Measurements from ENCODE around the gene TRPM1.

GRCh38 chr15:31024979-31025378 lies 76.5 kb downstream of the TRPM1 start:
- no peak for TF ChIP-seq HDAC2 (IDR thresholded peaks at IDR 0.05)
- no peak for TF ChIP-seq CTCF (IDR thresholded peaks at IDR 0.05)
- no peak for TF ChIP-seq POLR2A (IDR thresholded peaks at IDR 0.05; ENCODE audit: low read length)
- TF ChIP-seq PBX3 (IDR thresholded peaks at IDR 0.05), result no peak
- no peak for TF ChIP-seq CHD4 (IDR thresholded peaks at IDR 0.05; ENCODE audit: borderline replicate concordance)
- no peak for TF ChIP-seq JUN (IDR thresholded peaks at IDR 0.05)
- TF ChIP-seq E2F6 (IDR thresholded peaks at IDR 0.05; ENCODE audit: borderline replicate concordance, low read depth), result no peak
